GM23248 (cell line): ENCODE data around the gene SLC40A1.

Experiments used
- EZH2 ChIP-seq: fragments of 200-600 bp; sonication (generic); IDR thresholded peaks from 2 replicates; pipeline ENCODE4 v1.6.1; 2018; ENCODE audit warnings: antibody characterized with exemption, mild to moderate bottlenecking; ENCODE audit not compliant: insufficient read depth, poor library complexity, severe bottlenecking
- EZH2phosphoT487 ChIP-seq: fragments of 200-600 bp; sonication (generic); IDR thresholded peaks from 2 replicates; pipeline ENCODE4 v1.6.1; 2018; ENCODE audit warnings: antibody characterized with exemption, moderate library complexity, mild to moderate bottlenecking, low read depth; ENCODE audit not compliant: insufficient read depth

DNA sequence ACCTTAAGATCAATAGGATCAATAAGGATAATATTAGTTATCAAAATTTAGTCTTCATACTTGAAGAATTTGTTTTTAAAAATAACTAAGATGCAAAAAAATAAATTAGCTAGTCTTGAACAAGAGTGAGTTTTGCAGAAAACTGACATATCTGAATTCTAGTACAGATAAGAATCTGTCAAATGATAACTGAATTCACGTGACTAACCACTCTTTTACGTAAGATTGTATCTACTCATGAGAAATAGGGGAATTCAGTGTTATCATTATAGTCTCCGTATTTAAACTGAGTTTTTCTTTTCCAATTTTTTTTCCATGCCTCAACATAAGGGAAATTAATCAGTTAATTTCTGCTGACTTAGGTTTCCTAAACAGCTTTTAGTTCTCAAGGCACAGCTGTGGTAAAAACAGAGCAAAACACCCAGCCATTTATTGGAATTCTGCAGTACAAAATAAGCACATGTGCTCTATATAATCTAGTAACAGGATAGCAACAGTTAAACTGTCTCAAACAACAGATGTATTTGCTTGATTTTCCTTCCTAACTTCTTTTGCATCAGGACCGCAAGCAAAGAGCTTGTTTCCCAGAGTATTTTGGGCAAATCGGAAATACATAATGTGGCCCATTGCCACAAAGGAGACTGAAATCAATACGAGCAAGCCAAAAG, 19.1 kb downstream of the SLC40A1 start:
- no peak for TF ChIP-seq EZH2
- TF ChIP-seq EZH2phosphoT487, result no peak
